Left hindlimb (tissue), 1 donor: ENCODE results near the gene MED27.
A peak's percentile ranks its signal among the peaks of the same experiment; 100 is the strongest.

Experiments used
- DNase-seq: peaks from one replicate; pipeline ENCODE4 v3.0.0-alpha.2; 2018

Gene MED27

GRCh38 chr9:131874447-131874846 lies 205.2 kb downstream of the MED27 start:
- no peak for DNase-seq

- DNase-seq: no peak
Measured at GRCh38 chr9:131873891-131874440, 205.7 kb downstream of the MED27 start.

- DNase-seq: no peak
Measured at GRCh38 chr9:131873335-131873734, 206.3 kb downstream of the MED27 start.

GRCh38 chr9:131872702-131873101 lies 207.0 kb downstream of the MED27 start:
- DNase-seq: no peak

GRCh38 chr9:131872006-131872405 lies 207.7 kb downstream of the MED27 start:
- no peak for DNase-seq

GRCh38 chr9:131870156-131870555 lies 209.5 kb downstream of the MED27 start:
- no peak for DNase-seq

GRCh38 chr9:131869348-131869747 lies 210.3 kb downstream of the MED27 start:
- no peak for DNase-seq

- DNase-seq: peak; percentile 66
Measured at GRCh38 chr9:131868766-131869165, 210.9 kb downstream of the MED27 start.

- no peak for DNase-seq
Measured at GRCh38 chr9:131867611-131868192, 212.0 kb downstream of the MED27 start.

- no peak for DNase-seq
Measured at GRCh38 chr9:131865446-131866195, 214.0 kb downstream of the MED27 start.

GRCh38 chr9:131864531-131864930 lies 215.1 kb downstream of the MED27 start:
- no peak for DNase-seq

- no peak for DNase-seq
Measured at GRCh38 chr9:131863306-131863896, 216.3 kb downstream of the MED27 start.

GRCh38 chr9:131862261-131862660 lies 217.4 kb downstream of the MED27 start:
- DNase-seq: no peak

GRCh38 chr9:131860430-131860829 lies 219.2 kb downstream of the MED27 start:
- no peak for DNase-seq

GRCh38 chr9:131858147-131858546 lies 221.5 kb downstream of the MED27 start:
- no peak for DNase-seq

- DNase-seq: no peak
Measured at GRCh38 chr9:131856105-131856504, 223.6 kb downstream of the MED27 start.

- DNase-seq: no peak
Measured at GRCh38 chr9:131854896-131855613, 224.6 kb downstream of the MED27 start.

GRCh38 chr9:131854334-131854733 lies 225.3 kb downstream of the MED27 start:
- DNase-seq: no peak

GRCh38 chr9:131853434-131853833 lies 226.2 kb downstream of the MED27 start:
- DNase-seq: no peak

GRCh38 chr9:131851414-131851813 lies 228.3 kb downstream of the MED27 start:
- no peak for DNase-seq

- DNase-seq: no peak
Measured at GRCh38 chr9:131849391-131849790, 230.3 kb downstream of the MED27 start.

GRCh38 chr9:131848570-131849160 lies 231.0 kb downstream of the MED27 start:
- DNase-seq: no peak
